ENCODE data around the gene TPI1.

- TF ChIP-seq, protein P1, sequence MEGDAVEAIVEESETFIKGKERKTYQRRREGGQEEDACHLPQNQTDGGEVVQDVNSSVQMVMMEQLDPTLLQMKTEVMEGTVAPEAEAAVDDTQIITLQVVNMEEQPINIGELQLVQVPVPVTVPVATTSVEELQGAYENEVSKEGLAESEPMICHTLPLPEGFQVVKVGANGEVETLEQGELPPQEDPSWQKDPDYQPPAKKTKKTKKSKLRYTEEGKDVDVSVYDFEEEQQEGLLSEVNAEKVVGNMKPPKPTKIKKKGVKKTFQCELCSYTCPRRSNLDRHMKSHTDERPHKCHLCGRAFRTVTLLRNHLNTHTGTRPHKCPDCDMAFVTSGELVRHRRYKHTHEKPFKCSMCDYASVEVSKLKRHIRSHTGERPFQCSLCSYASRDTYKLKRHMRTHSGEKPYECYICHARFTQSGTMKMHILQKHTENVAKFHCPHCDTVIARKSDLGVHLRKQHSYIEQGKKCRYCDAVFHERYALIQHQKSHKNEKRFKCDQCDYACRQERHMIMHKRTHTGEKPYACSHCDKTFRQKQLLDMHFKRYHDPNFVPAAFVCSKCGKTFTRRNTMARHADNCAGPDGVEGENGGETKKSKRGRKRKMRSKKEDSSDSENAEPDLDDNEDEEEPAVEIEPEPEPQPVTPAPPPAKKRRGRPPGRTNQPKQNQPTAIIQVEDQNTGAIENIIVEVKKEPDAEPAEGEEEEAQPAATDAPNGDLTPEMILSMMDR (IDR thresholded peaks at IDR 0.05) = no peak
- TF ChIP-seq CHD2 (IDR thresholded peaks at IDR 0.05; ENCODE audit: low read length, partially characterized antibody) = no peak
Observed at GRCh38 chr12:6818645-6819044, 48.7 kb upstream of the TPI1 start.

All from SK-N-SH (cell line).